Heart right ventricle (tissue), 16 donors: Measurements from ENCODE around the gene GRIK5. TPM values are rescaled to one million over a fixed set of nuclear protein-coding genes. Genes with fewer than 3 reads are reported as not detected.

Source experiments
- ATAC-seq, 8 donors: fragments of 200-7000 bp; cut with Tn5 transposase; one replicate each; pipeline ENCODE4 v1.9.1; 2020; ENCODE audit warnings: mild to moderate bottlenecking in 8 of 8, moderate library complexity in 8 of 8, moderate number of reproducible peaks in 1 of 8
- DNase-seq, 2 donors: peaks; one replicate each; pipeline ENCODE4 v3.0.0-alpha.2; 2020
- H3K27ac ChIP-seq, 10 donors: fragments of 200-600 bp; sonication (generic) in 2 of 10; one replicate each; pipeline versions ENCODE4 v1.5.0 to v1.8.0; 2020 to 2022; ENCODE audit warnings: mild to moderate bottlenecking in 3 of 10
- H3K27me3 ChIP-seq, 7 donors: fragments of 200-600 bp; one replicate each; pipeline ENCODE4 v1.8.0; 2021 to 2022; ENCODE audit warnings: mild to moderate bottlenecking in 2 of 7
- H3K36me3 ChIP-seq, 9 donors: fragments of 200-600 bp; sonication (generic) in 1 of 9; one replicate each; pipeline versions ENCODE4 v1.5.0 to v1.8.0; 2020 to 2022; ENCODE audit warnings: mild to moderate bottlenecking in 2 of 9
- H3K4me1 ChIP-seq, 9 donors: fragments of 200-600 bp; sonication (generic) in 1 of 9; one replicate each; pipeline versions ENCODE4 v1.5.0 to v1.8.0; 2020 to 2022; ENCODE audit warnings: mild to moderate bottlenecking in 4 of 9
- H3K4me3 ChIP-seq, 10 donors: fragments of 200-600 bp; sonication (generic) in 2 of 10; one replicate each; pipeline versions ENCODE4 v1.5.0 to v1.8.0; 2020 to 2022; ENCODE audit warnings: mild to moderate bottlenecking in 7 of 10, moderate library complexity in 2 of 10
- H3K9me3 ChIP-seq, 11 donors: fragments of 200-600 bp in 10 of 11; sonication (generic) in 2 of 11; one replicate each; pipeline versions ENCODE4 v1.5.0 to v1.8.0; 2013 to 2022; ENCODE audit warnings: mild to moderate bottlenecking in 2 of 11, control low read depth in 1 of 11, moderate library complexity in 1 of 11
- CTCF ChIP-seq, 9 donors: fragments of 200-600 bp; sonication (generic) in 2 of 9; IDR thresholded peaks; one replicate each; pipeline versions ENCODE4 v1.5.0 to v1.8.0; 2021 to 2022; ENCODE audit warnings: antibody characterized with exemption in 9 of 9, mild to moderate bottlenecking in 5 of 9, moderate library complexity in 1 of 9
- WGBS, 2 donors: extraction: QIAGEN DNeasy Blood & Tissue Kit; methylation state at CpG; one replicate each; pipeline ENCODE4 v1.1.7; 2013; ENCODE audit warnings: inconsistent platforms in 1 of 2; 5-methylcytosine and 5-hydroxymethylcytosine counted together
- intact Hi-C, 10 donors: fragments of 100-400 bp; cut with DNase I; formaldehyde crosslinking; loops; one replicate each; pipeline versions ENCODE4 v1.11.1 to v1.14.2; 2022
- polyA plus RNA-seq, 2 donors: library from polyadenylated mRNA; stranded (reverse); fragments of 200-250 nt; gene quantifications; one replicate each; pipeline ENCODE4 v1.2.3, GENCODE V29; 2013
- total RNA-seq, 10 donors: library from RNA; stranded (reverse); fragmentation: NEBNext Ultra II Directional in 3 of 10; extraction: Animal tissue kit (Norgen Biotek cat#: 25700) in 3 of 10; gene quantifications; one replicate each; pipeline versions ENCODE4 v1.2.1 to v1.2.4, GENCODE V29; 2021 to 2023
- donor health status: Arrhythmogenic right ventricular cardiomyopathy.
- donor health status: ischemic (EF 13 %, LVEDD 7.1; RV severe dilation, severe dysfunction).
- donor health status: healthy with polysubstance abuse.
- donor health status: DM: no; HTN: yes; CAD: no.
- donor health status: DM: no; HTN: no; CAD: no.
- donor health status: ischemic (EF 25% LVEDD 6.9; RV normal size, moderate dysfunction).
- donor health status: ischemic (EF 25% LVEDD 5.7; RV mildly dilated, moderate dysfunction).
- donor health status: healthy.
- donor health status: DM: yes; HTN: yes; CAD: no.
- donor health status: Ischemic cardiomyopathy.
- donor health status: ischemic (EF 35%, LVEDD 5.7; RV mildly dilated, moderate dysfunction).
- donor health status: nonischemic (EF 11% LVEDD 7.7; RV severe dilation, severe dysfunction).
- donor health status: DM: yes; HTN: yes; CAD: no.
- donor health status: PGD.
- donor health status: ischemic (EF 29% LVEDD 5.4; RV normal size, mild dysfunction).
- donor health status: nonischemic (EF 23%, LVEDD 6.1; RV moderate dilation, normal function).

Gene GRIK5
- total and polyA plus RNA-seq, 12 donors, result 0.35 to 9.3 (median 2.9) TPM

- H3K27me3 ChIP-seq, result peaks cover 0 to 25% (median 19%) of the 10 kb centered on the region in 7 donors
- no peak overlapping the region for H3K4me3 ChIP-seq
- no peak overlapping the region for H3K27ac ChIP-seq
- no peak for DNase-seq
- intact Hi-C loops, result no loop called here
- peak in 6 of 8 donors; percentile 27 to 68 (median 48) for ATAC-seq
- H3K4me1 ChIP-seq, result peaks cover 0 to 33% (median 4%) of the 10 kb centered on the region in 9 donors
- WGBS, 2 donors, result 33 to 35% methylated on average over 5 of the region's 5 CpGs
- H3K9me3 ChIP-seq, result no peaks in the 10 kb centered on the region
- H3K36me3 ChIP-seq, result peaks cover 0 to 32% (median 0%) of the 10 kb centered on the region in 9 donors
- peak in 8 of 9 donors; percentile 14 to 61 (median 50) for TF ChIP-seq CTCF (IDR thresholded peaks at IDR 0.05)
These were observed 22.3 kb upstream of the GRIK5 start for GRCh38 chr19:42092350-42092749.

- Histone ChIP-seq H3K9me3 (no peaks in the 10 kb centered on the region), H3K27me3 (peaks cover 0 to 20% (median 17%) of the 10 kb centered on the region in 7 donors), H3K27ac (no peak overlapping the region), H3K4me1 (peaks cover 0 to 33% (median 4%) of the 10 kb centered on the region in 9 donors), H3K4me3 (no peak overlapping the region), H3K36me3 (peaks cover 0 to 32% (median 0%) of the 10 kb centered on the region in 9 donors)
- intact Hi-C loops, result no loop called here
- no peak for TF ChIP-seq CTCF (IDR thresholded peaks at IDR 0.05)
- DNase-seq (no peak), ATAC-seq (peak in 6 of 8 donors; percentile 34 to 60 (median 40))
- WGBS, 2 donors, result 34 to 38% methylated on average over 10 of the region's 10 CpGs
These were observed 21.7 kb upstream of the GRIK5 start for GRCh38 chr19:42091742-42092141.

GRCh38 chr19:42091300-42091699 is 21.3 kb upstream of the GRIK5 start:
- H3K27ac ChIP-seq, result no peak overlapping the region
- H3K4me3 ChIP-seq, result no peak overlapping the region
- H3K4me1 ChIP-seq, result peaks cover 0 to 33% (median 4%) of the 10 kb centered on the region in 9 donors
- no peak for TF ChIP-seq CTCF (IDR thresholded peaks at IDR 0.05)
- peaks cover 0 to 28% (median 0%) of the 10 kb centered on the region in 9 donors for H3K36me3 ChIP-seq
- intact Hi-C loops, result no loop called here
- peaks cover 0 to 16% (median 13%) of the 10 kb centered on the region in 7 donors for H3K27me3 ChIP-seq
- DNase-seq (no peak), ATAC-seq (peak in 1 of 8 donors; percentile 29)
- 84 to 87% methylated on average over 13 of the region's 13 CpGs for WGBS, 2 donors
- H3K9me3 ChIP-seq, result no peaks in the 10 kb centered on the region

- no peak overlapping the region for H3K27ac ChIP-seq
- H3K9me3 ChIP-seq, result no peaks in the 10 kb centered on the region
- peaks cover 0 to 9% (median 7%) of the 10 kb centered on the region in 7 donors for H3K27me3 ChIP-seq
- 79 to 85% methylated on average over 9 of the region's 9 CpGs for WGBS, 2 donors
- no peak for TF ChIP-seq CTCF (IDR thresholded peaks at IDR 0.05)
- intact Hi-C loops, result no loop called here
- H3K36me3 ChIP-seq, result peaks cover 0 to 24% (median 0%) of the 10 kb centered on the region in 9 donors
- H3K4me3 ChIP-seq, result no peak overlapping the region
- peaks cover 0 to 33% (median 4%) of the 10 kb centered on the region in 9 donors for H3K4me1 ChIP-seq
- ATAC-seq (no peak), DNase-seq (no peak)
These were observed 20.7 kb upstream of the GRIK5 start for GRCh38 chr19:42090672-42091071.
